Measurements from ENCODE around the gene PROB1. TPM values are rescaled to one million over a fixed set of nuclear protein-coding genes. Genes with fewer than 3 reads are reported as not detected.

The PROB1 gene
- total and polyA plus RNA-seq, 2 of the 13 experiments (the other 11 are each of a cell fraction or from before 2014, with no cell fraction given): 0.69 to 1.1 TPM

GRCh38 chr5:139396691-139397090, 1.8 kb upstream of the PROB1 start:
- H4K20me1 ChIP-seq (ENCODE audit: insufficient read depth, low read length): no peaks in the 10 kb centered on the region
- peaks cover 5% of the 10 kb centered on the region for H3K4me1 ChIP-seq (ENCODE audit: insufficient read depth, low read length)
- CTCF ChIA-PET (ENCODE audit: low intra/inter-chr PET ratio, low total read pairs): no interaction called here
- H3K79me2 ChIP-seq (ENCODE audit: insufficient read depth, low read length): no peaks in the 10 kb centered on the region
- no peak overlapping the region for H3K27ac ChIP-seq (ENCODE audit: extremely low read length, insufficient read depth, low read length)
- H3K9me3 ChIP-seq (ENCODE audit: low read length): no peaks in the 10 kb centered on the region
- WGBS (ENCODE audit: low lambda C conversion rate): 90% methylated on average over 6 of the region's 8 CpGs
- H3K36me3 ChIP-seq (replicated peaks in 1 of 2; ENCODE audit: control insufficient read depth in 1 of 2, insufficient read depth in 2 of 2, low read length in 2 of 2): no peaks in the 10 kb centered on the region; a peak in 2 of 5 replicates
- intact Hi-C loops (cut with micrococcal nuclease; ENCODE audit: unreplicated experiment) (no loop called here), in situ Hi-C loops (cut with HindIII; ENCODE audit: extremely low pct_ligation_motif_present, low pct_unique_long_range_greater_than_20kb) (no loop called here)
- H3K27me3 ChIP-seq (ENCODE audit: control insufficient read depth in 1 of 2, insufficient read depth in 2 of 2, low read length in 2 of 2): no peaks in the 10 kb centered on the region
- DNase-seq (ENCODE audit: low spot score) (no peak), ATAC-seq (no peak), FAIRE-seq (no peak)
- H3K4me3 ChIP-seq (replicated peaks in 1 of 3; ENCODE audit: insufficient read depth in 1 of 3, low read depth in 2 of 3, low read length in 3 of 3): no peak overlapping the region
- POLR2A ChIA-PET: no interaction called here
- H3K4me2 ChIP-seq (ENCODE audit: low read depth, low read length): no peak overlapping the region
- BruUV-seq (replicated peaks): no TSS peak
- no peak overlapping the region for H3K9ac ChIP-seq (ENCODE audit: insufficient read depth, low read depth, low read length)
- no peak overlapping the region for H2AFZ ChIP-seq (ENCODE audit: low read length)
- no peak for TF ChIP-seq ZNF232 (CRISPR knock-in tag; IDR thresholded peaks at IDR 0.05; ENCODE audit: borderline replicate concordance)
- TF ChIP-seq ZNF292 (CRISPR knock-in tag; IDR thresholded peaks at IDR 0.05; ENCODE audit: borderline replicate concordance, low read depth): no peak
- TF ChIP-seq KLF6 (CRISPR knock-in tag; IDR thresholded peaks at IDR 0.05): no peak
- TF ChIP-seq, protein P1, sequence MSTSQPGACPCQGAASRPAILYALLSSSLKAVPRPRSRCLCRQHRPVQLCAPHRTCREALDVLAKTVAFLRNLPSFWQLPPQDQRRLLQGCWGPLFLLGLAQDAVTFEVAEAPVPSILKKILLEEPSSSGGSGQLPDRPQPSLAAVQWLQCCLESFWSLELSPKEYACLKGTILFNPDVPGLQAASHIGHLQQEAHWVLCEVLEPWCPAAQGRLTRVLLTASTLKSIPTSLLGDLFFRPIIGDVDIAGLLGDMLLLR (CRISPR knock-in tag; IDR thresholded peaks at IDR 0.05): no peak
- TF ChIP-seq ZNF75D (CRISPR knock-in tag; IDR thresholded peaks at IDR 0.05; ENCODE audit: borderline replicate concordance): no peak
- no peak for TF ChIP-seq ZNF18 (CRISPR knock-in tag; IDR thresholded peaks at IDR 0.05; ENCODE audit: insufficient replicate concordance)
- no peak for TF ChIP-seq ZNF530 (CRISPR knock-in tag; IDR thresholded peaks at IDR 0.05; ENCODE audit: low read depth)
- no peak for TF ChIP-seq NBN (conservative IDR thresholded peaks at IDR 0.05)
- TF ChIP-seq, protein P2, sequence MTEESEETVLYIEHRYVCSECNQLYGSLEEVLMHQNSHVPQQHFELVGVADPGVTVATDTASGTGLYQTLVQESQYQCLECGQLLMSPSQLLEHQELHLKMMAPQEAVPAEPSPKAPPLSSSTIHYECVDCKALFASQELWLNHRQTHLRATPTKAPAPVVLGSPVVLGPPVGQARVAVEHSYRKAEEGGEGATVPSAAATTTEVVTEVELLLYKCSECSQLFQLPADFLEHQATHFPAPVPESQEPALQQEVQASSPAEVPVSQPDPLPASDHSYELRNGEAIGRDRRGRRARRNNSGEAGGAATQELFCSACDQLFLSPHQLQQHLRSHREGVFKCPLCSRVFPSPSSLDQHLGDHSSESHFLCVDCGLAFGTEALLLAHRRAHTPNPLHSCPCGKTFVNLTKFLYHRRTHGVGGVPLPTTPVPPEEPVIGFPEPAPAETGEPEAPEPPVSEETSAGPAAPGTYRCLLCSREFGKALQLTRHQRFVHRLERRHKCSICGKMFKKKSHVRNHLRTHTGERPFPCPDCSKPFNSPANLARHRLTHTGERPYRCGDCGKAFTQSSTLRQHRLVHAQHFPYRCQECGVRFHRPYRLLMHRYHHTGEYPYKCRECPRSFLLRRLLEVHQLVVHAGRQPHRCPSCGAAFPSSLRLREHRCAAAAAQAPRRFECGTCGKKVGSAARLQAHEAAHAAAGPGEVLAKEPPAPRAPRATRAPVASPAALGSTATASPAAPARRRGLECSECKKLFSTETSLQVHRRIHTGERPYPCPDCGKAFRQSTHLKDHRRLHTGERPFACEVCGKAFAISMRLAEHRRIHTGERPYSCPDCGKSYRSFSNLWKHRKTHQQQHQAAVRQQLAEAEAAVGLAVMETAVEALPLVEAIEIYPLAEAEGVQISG (CRISPR knock-in tag; IDR thresholded peaks at IDR 0.05): no peak
- TF ChIP-seq KLF16 (CRISPR knock-in tag; IDR thresholded peaks at IDR 0.05): no peak
- no peak for TF ChIP-seq ZFP1 (CRISPR knock-in tag; IDR thresholded peaks at IDR 0.05)
- TF ChIP-seq ZNF547 (CRISPR knock-in tag; IDR thresholded peaks at IDR 0.05): no peak
- no peak for TF ChIP-seq ZNF124 (CRISPR knock-in tag; IDR thresholded peaks at IDR 0.05)
- no peak for TF ChIP-seq XRCC5 (optimal IDR thresholded peaks at IDR 0.05; ENCODE audit: low read length)
- TF ChIP-seq, protein P3, sequence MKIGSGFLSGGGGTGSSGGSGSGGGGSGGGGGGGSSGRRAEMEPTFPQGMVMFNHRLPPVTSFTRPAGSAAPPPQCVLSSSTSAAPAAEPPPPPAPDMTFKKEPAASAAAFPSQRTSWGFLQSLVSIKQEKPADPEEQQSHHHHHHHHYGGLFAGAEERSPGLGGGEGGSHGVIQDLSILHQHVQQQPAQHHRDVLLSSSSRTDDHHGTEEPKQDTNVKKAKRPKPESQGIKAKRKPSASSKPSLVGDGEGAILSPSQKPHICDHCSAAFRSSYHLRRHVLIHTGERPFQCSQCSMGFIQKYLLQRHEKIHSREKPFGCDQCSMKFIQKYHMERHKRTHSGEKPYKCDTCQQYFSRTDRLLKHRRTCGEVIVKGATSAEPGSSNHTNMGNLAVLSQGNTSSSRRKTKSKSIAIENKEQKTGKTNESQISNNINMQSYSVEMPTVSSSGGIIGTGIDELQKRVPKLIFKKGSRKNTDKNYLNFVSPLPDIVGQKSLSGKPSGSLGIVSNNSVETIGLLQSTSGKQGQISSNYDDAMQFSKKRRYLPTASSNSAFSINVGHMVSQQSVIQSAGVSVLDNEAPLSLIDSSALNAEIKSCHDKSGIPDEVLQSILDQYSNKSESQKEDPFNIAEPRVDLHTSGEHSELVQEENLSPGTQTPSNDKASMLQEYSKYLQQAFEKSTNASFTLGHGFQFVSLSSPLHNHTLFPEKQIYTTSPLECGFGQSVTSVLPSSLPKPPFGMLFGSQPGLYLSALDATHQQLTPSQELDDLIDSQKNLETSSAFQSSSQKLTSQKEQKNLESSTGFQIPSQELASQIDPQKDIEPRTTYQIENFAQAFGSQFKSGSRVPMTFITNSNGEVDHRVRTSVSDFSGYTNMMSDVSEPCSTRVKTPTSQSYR (CRISPR knock-in tag; IDR thresholded peaks at IDR 0.05; ENCODE audit: borderline replicate concordance): no peak
